NCI-H2227 (cell line): ENCODE data around the gene NFKBIA.
"Not testable (repeated sequence)": the region's sequence is repeated elsewhere in the genome, so short reads cannot be mapped to it uniquely, and the experiment has no call there.

Experiments used
- DNase-seq: peaks from one replicate; lab custom pipeline; 2025; ENCODE audit not compliant: unreplicated experiment; lab: John Stamatoyannopoulos, UW

The NFKBIA gene

DNA sequence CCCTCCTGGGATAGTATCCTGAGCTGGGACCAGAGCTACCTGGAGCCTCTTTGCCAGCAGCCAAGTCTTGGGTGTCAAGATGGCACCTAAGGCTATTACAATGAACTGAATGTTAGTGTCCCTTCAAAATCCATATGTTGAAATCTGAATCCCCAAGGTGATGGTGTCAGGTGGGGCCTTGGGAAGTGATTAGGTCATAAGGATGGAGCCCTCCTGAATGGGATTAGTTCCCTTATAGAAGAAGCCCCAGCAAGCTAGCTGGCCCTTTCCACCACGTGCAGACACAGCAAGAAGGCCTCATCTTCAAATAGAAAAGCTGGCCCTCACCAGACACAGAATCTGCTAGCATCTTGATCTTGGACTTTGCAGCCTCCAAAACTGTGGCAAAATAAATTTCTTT lies 12.4 kb downstream of the NFKBIA start:
- no peak for DNase-seq

DNA sequence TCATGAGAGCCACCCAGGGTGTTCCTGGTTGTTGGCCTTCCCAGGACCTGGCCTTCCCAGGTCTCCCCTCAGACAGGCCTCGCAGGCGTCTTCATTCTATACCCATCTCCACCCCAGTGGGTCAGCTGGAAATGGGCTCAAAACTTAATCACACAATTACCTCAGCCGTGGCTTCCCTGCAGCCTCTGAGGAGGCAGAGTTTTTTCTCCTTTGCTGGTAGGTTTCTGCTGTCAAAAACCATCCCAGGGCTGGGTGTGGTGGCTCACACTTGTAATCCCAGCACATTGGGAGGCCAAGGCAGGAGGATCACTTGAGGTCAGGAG lies 13.2 kb downstream of the NFKBIA start:
- no peak for DNase-seq

DNA sequence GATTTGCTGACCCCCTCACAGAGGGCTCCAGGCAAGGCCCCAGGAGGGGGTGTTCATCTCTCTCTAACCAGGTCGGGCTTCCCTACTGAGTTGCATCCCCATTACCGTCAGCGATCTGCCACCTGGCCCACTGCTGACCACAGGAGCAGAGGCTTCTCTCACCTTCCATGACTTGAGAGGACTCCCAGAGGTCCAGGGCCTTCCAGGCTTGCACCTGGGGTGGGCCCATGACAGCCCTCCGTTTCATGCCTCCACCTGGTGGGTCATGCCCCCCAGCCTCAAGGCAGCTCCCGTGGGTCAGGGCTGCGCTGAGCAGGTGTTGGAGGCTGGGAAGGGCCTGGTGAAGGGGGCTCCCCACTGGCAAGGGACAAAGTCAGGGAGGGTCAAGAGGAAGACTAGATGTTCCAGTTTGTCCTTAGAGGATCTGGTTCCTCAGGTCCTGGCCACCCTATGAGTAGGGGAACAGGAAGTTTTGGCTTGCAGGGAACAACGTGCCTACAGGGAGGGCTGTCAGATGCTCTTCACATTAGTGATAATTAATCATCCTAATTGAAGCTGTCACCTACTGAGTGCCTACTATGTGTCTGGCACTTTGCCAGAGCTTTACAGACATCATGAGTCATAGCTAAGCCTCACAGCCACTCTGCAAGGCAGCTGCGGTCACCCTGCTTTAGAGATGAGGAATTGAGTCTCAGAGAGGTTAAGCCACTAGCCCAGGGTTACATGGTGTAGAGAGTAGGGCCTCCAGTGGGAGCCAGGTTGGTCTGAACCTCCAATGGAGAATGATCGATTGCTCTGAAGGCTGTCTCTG lies 13.8 kb downstream of the NFKBIA start:
- no peak for DNase-seq

DNA sequence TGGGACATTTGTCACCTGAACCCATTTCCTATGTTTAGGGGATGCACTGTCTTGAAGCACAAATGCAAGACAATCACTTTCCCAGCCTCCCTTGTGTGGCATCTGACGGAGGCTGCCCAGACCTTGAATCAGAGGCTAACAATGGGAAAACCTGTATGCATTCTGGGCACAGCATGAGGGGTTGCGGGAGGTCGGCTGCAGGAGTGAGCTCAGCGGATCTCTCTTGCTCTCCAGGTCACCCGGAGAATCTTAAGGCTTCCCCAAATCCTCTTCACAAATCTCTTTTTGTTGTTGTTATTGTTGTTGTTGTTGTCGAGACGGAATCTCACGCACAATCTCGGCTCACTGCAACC lies 15.3 kb downstream of the NFKBIA start:
- DNase-seq: no peak

DNA sequence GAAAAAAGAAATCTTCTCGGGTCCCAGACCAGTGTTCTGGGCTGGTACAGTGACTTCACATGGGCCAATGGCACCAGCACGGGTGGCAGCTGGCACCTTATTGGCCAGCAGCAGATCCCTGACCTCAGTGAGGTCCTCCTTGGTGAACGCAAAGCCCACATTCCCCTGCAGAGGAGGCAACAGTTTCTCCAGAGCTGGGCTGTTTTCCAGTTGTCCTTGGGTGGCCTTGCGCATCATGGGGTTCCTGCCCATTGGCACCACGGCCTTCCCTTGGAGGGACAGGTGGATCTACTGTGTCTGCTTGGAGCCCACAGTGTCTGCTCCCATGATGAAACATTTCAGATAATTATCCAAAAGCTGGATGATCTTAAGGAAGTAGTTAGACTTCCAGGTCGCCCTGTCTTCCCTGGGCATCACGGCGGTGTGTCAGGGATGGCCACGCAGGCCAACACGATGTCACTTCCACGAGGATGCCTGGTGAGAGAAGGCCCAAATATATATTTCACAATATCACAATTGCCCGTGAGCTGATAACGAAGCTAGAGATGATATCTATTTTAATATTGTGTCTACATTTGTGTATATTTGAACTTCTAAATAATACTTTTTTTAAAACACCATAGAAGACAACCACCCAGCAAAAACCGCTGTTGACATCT lies 15.8 kb downstream of the NFKBIA start:
- DNase-seq: no peak

DNA sequence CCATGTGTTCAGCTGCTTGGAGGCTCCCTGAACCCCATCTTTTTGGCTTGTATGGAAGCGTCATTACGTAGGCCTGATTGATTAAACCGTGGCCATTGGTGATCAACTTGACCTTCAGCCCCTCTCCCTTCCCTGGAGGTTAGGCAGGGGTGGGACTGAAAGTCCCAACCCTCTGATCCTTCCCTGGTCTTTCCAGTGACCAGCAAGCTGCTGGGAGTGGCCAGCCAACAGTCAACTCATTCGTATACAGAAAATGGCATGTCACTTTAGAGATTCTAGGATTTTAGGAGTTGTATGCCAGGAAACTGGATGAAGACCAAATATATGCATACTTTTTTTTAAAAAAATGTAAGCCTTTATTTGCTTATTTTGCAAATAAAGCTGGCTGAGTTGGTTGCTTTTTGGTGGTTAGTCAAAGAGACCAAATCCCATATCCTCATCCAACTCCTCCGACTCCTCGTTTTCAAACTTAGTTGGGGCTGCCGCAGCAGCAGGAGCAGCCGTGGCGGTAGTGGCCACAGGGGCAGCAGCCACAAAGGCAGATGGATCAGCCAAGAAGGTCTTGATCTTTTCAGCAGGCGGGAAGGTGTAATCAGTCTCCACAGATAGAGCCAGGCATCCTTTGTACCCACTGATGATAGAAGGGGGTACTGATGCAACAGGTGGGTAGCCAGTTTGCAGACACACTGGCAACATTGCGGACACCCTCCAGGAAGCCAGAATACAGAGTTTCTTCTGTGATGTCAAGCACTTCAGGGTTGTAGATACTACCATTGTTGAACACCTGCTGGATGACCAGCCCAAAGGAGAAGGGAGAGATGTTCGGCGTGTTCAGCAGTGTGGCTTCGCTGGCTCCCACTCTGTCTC lies 16.6 kb downstream of the NFKBIA start:
- DNase-seq: no peak

DNA sequence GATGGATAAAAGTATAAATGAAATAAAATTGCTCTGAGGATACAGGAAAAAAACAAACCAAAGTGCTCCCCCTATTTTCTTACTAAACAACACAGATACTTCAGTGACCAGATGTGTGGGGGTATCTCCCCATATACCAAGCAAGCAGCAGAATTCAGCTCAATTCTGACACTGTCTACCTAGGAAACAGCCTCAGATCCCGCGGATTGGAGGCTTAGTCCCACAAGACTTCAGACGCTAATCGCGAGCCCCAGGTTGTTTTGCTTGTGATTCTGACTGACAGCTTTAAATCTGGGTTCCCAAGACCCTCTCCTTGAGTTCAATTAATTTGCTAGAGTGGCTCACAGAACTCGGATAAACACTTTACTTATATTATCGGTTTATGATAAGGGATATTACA lies 17.3 kb downstream of the NFKBIA start:
- DNase-seq: peak; percentile 45

DNA sequence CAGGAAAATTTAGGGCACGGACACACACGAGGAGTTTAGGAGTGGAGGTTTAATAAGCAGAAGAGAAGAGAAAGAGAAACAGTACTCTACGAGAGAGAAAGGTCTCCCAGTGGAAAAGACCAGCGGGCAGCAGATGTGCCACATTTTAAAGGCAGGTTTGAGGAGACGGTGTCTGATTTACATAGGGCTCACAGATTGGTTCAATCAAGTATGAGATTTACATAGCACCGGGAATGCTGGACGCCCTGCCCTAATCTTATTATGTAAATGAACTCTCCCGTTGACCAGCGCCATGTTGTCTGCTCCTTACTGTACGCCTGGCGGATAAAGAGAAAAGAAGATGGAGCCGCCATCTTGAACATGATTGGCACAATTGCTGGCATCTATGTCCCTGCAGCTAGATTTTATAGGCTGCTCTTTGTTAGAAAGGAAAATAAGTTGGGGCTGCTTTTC lies 17.9 kb downstream of the NFKBIA start:
- DNase-seq: peak; percentile 93

DNA sequence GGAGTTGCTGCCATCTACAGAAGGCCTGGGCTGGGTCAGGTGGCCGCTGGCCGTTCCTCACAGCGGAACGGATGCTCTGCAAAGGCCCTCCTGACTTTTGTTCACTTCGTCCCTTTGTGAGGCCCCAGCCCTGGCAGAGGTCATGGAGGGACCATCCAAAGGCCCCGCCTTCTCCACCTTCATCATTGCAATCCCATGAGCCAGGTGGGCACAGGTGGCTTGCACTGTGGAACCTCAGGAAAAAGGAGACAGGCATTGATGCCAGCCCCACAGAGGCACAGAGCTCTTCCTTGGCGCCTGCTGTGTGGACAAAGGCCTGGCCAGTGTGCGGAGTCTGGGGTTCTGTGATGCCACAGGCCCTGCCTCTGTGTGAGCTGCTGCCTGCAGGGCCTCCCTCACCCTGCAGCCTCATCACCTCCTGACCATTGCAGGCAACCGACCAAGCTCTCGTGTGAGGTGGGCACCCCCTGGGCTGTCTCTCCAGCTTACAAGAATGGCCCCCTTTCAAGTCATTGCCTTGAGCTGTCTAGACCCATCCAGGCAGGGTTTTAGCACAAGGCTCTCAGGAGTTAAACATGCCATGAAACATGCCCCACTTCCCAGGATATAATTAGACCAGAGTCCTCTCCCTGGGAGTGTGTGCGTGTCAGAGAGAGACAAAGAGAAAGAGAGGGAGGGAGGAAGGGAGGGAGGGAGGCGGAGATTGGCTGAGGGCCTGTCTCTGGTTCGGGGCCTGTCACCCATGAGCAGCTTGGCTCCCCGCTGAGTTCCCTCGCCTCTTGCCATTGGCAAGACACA lies 19.3 kb downstream of the NFKBIA start:
- DNase-seq: peak; percentile 76

DNA sequence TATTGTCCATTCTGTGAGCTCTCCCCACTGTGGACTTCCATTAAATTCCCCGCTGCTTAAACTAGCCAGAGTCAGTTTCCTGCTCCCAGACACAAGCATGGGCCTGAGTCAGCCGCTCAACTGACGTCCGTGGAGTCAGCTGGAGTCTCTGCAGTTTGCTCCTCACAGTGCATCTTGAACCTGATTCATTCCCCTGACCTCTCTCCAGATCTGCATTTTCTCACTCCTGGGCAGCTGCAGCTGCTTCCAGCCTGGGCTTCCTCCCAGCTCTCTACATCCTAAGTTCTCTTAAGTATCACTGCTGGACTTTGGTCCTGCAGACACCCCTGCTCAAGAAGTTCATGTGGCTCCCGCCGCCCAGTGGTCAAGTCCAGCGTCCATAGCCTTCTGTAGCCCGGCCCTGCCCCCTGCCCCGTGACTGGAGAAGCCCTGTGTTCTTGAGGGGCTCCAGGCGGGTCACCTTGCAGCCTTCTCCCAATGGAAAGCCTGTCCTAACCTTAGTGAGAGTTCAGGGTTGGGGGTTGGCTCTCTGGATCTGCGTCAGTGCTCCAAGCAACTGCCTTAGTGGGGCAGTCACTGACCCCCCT lies 20.0 kb downstream of the NFKBIA start:
- DNase-seq: no peak

DNA sequence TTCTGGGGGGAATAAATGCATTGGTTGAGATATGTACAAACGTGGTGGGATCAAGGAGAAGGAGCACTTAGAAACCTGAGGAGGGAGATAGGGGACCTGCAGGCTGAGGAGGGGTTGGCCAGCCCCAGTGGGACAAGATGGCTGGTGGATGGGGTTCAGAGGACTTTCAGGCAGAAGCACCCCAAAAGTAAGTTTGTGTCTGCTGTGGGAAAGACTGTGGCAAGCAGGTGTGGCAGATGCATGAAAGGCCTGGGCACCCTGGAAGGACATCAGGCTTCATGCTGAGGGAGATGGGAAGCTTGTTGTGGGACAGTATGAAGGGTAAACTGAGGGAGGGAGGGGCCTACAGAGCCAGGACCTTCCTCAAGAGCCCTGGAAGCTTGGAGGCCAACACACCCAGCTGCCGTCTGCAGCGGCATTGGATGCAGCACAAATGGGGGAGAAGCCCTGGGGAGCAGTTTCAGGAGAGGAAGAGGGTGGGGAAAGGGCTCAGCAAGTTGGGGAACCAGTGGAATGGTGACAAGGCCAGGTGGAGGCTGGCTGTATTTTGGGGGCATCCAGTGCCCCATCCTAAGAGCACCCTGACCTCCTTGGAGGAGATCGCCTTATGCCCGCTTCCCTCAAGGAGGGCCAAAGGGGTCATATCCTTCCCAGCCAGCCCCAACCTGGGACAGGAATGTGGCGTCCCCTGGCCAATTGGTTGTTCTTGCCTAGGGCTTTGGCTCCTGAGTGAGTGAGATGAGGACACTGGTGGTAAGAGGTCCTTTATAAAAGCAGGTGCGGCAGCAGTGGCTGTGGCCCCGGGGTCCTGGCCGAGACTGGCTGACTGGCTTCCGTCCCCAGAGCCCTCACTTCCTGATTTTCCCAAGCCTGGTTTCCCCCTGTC lies 20.7 kb downstream of the NFKBIA start:
- no peak for DNase-seq

DNA sequence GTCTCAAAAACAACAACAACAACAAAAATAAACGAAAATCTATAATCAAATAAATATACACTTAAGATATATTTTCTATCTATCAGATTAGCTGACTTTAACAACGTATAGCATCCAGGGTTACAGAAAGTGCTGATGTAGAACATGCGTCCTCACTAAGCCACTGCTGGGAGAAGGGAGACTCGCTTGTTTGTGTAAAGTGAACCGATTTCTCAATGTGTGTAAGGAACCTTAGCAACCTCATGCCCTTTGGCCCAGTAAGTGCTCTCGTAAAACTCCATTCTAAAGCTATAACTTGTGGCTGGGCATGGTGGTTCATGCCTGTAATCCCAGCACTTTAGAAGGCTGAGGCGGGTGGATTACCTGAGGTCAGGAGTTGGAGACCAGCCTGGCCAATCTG lies 23.8 kb downstream of the NFKBIA start:
- DNase-seq: no peak

DNA sequence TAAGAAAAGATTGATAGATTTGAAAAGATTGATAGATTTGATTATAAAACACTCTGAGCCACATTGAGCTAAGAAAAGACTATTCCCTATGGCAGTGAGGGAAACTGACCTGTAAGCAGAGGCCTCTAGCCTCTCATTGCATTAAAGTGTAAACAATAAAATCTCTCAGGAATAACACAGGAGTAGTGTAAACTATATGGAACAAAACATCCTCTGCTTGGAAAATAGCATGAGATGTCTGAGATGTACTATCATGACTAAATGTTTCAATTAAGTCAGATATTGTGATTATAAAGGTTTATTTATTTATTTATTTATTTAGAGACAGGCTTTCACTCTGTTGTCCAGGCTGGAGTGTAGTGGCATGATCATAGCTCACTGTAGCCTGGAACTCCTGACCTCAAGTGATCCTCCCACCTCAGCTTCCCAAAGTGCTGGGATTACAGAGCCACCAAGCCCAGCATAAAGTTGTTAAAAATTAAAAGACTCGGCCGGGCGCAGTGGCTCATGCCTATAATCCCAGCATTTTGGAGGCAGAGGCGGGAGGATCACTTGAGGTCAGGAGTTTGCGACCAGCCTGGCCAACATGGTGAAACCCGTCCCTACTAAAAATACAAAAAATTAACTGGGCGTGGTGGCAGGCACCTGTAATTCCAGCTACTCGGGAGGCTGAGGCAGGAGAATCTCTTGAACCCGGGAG lies 25.2 kb downstream of the NFKBIA start:
- not testable (repeated sequence) for DNase-seq

DNA sequence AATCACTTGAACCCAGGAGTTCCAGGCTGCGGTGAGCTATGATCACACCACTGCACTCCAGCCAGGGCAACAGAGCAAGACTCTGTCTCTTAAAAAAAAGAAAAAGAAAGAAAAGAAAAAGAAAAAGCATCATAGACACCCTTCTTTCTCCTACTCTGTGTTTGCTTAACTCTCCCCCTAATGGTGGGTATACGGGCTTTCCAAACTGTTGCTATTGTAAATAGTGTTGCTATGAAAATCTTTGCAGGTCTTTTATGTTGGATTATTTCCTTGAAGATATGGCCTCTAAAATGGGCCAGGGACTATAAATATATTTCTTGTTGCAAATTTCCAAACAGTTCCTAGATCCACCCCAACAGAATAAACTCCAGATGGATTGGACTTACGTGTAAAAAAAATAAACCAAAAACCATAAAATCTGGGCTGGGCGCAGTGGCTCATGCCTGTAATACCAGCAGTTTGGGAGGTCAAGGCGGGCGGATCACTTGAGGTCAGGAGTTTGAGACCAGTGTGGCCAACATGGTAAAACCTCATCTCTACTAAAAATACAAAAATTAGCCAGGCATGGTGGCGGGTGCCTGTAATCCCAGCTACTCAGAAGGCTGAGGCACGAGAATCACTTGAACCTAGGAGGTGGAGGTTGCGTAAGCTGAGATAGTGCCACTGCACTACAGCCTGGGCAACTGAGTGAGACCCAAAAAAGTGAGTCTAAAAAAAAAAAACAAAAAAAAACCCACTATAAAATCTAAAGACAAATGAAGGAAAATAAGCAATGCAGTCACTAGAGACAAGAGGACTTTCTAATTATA lies 25.9 kb downstream of the NFKBIA start:
- DNase-seq: no peak

DNA sequence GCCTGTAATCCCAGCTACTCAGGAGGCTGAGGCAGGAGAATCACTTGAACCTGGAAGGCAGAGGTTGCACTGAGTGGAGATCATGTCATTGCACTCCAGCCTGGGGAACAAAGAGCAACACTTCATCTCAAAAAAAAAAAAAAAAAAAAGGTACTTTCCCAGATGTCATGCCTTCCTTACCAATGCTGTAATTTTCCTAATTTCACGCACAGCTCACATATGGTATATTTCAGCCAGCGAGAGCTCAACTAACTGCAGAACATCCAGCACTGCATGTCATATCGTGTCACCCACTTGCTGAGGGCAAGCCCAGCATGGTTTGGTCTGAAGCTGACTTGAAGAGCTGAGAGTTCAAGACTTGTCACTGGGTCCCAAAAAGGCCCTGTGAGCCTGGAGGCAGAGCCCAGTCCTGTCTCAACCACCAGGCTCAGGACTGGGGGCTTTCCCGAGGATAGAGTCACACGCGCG lies 29.0 kb downstream of the NFKBIA start:
- peak; percentile 22 for DNase-seq

DNA sequence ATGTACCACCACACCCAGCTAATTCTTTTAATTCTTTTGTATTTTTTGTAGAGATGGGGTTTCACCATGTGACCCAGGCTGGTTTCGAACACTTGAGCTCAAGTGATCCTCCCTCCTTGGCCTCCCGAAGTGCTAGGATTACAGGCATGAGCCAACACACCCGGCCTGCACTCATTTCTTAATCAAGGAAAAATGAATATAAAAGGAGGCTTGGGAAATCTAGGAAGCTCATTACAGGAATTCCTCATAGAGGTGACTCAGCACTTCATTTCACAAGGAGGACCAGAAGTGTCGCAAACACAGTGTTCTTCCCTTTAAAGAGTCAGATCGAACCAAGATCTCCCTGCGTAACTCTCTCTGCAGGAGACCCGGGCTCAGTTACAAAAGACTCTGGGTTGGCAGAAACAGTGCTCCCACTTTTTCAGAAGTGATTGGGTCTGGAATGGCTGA lies 30.3 kb downstream of the NFKBIA start:
- DNase-seq: no peak

DNA sequence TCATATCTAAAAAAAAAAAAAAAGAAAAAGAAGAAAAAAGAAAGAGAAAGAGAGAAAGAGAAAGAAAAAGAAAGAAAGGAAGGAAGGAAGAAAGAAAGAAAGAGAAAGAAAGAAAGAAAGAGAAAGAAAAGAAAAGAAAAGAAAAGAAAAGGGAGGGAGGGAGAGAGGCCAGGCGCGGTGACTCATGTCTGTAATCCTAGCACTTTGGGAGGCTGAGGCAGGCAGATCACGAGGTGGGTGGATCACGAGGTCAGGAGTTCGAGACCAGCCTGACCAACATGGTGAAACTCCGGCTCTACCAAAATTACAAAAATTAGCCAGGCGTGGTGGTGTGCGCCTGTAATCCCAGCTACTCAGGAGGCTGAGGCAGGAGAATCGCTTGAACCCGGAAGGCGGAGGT lies 31.3 kb downstream of the NFKBIA start:
- not testable (repeated sequence) for DNase-seq

DNA sequence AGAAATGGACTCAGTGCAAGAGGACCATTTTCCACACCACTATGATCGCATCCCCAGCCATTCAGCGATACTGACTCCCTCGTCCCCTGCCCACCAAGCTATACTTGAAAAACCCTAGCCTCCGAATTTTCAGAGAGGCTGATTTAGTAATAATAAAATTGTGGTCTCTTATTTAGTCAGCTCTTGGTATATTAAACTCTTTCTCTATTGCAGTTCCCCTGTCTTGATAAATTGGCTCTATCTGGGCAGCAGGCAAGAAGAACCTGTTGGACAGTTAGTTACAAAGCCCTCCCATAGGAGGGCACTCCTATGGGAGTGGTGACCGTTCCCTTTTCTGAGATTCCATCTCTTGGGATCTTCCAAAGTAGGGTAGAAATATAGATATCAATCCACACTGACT lies 33.6 kb downstream of the NFKBIA start:
- no peak for DNase-seq
